HL-60 (cell line): Measurements from ENCODE around the gene MYO1B.
A peak's percentile ranks its signal among the peaks of the same experiment; 100 is the strongest.

Experiments used
- DNase-seq, 2 experiments: peaks; one replicate each; pipeline ENCODE4 v3.0.0-alpha.2; 2010 to 2020; ENCODE audit warnings: low read depth in 1 of 2, low spot score in 1 of 2
- H3K27ac ChIP-seq: fragments of 250-450 bp; sonication (Bioruptor Pico); replicated peaks from 2 replicates; pipeline ENCODE4 v1.5.1; 2020; ENCODE audit warnings: mild to moderate bottlenecking, moderate library complexity
- H3K27me3 ChIP-seq: fragments of 250-450 bp; sonication (Bioruptor Pico); 2 replicates; pipeline ENCODE4 v1.5.1; 2021; ENCODE audit warnings: mild to moderate bottlenecking, moderate library complexity; ENCODE audit not compliant: insufficient read depth, poor library complexity, severe bottlenecking
- H3K4me3 ChIP-seq: replicated peaks from 2 replicates; pipeline ENCODE4 v1.5.1; 2011; ENCODE audit warnings: mild to moderate bottlenecking, control low read depth, low read length; ENCODE audit not compliant: insufficient read depth
- GABPA ChIP-seq: IDR thresholded peaks from 2 replicates; pipeline ENCODE4 v1.6.1; 2012; ENCODE audit warnings: low read depth
- POLR2AphosphoS5 ChIP-seq: IDR thresholded peaks from 2 replicates; pipeline ENCODE4 v1.6.1; 2012; ENCODE audit warnings: low read depth
- SPI1 ChIP-seq: IDR thresholded peaks from 2 replicates; pipeline ENCODE4 v1.6.1; 2012; ENCODE audit warnings: low read depth, mild to moderate bottlenecking, borderline replicate concordance
- TF ChIP-seq, protein P1 (sequence below): IDR thresholded peaks from 2 replicates; pipeline ENCODE4 v1.6.1; 2012; ENCODE audit warnings: low read depth; ENCODE audit not compliant: insufficient replicate concordance
- TF ChIP-seq, protein P2 (sequence below): IDR thresholded peaks from one replicate; pipeline ENCODE4 v1.5.1; 2011; ENCODE audit warnings: low read length, control low read depth, inconsistent platforms; ENCODE audit not compliant: insufficient read depth

Gene MYO1B

DNA sequence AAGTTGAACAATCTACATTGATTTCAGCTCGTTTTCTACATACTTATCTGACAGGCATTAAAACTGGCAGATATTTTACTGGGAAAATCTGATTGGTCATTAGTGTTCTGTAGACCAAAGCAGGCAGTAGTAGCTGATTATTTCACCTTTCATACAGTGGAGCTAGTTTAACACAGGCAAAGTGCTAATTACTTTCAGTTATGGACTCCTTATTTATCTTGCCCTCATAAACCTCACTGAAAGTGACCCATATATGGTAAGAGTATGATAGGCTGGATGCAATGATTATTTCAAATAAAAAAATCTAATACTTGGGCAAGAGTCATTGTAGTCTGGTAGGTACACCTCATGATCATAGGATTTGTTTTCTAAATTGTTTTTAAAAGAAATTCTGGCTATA is 129.7 kb downstream of the MYO1B start:
- Histone ChIP-seq H3K27me3 (no peaks in the 10 kb centered on the region), H3K4me3 (no peak overlapping the region), H3K27ac (no peak overlapping the region)
- no peak for DNase-seq
- TF ChIP-seq, protein P1, sequence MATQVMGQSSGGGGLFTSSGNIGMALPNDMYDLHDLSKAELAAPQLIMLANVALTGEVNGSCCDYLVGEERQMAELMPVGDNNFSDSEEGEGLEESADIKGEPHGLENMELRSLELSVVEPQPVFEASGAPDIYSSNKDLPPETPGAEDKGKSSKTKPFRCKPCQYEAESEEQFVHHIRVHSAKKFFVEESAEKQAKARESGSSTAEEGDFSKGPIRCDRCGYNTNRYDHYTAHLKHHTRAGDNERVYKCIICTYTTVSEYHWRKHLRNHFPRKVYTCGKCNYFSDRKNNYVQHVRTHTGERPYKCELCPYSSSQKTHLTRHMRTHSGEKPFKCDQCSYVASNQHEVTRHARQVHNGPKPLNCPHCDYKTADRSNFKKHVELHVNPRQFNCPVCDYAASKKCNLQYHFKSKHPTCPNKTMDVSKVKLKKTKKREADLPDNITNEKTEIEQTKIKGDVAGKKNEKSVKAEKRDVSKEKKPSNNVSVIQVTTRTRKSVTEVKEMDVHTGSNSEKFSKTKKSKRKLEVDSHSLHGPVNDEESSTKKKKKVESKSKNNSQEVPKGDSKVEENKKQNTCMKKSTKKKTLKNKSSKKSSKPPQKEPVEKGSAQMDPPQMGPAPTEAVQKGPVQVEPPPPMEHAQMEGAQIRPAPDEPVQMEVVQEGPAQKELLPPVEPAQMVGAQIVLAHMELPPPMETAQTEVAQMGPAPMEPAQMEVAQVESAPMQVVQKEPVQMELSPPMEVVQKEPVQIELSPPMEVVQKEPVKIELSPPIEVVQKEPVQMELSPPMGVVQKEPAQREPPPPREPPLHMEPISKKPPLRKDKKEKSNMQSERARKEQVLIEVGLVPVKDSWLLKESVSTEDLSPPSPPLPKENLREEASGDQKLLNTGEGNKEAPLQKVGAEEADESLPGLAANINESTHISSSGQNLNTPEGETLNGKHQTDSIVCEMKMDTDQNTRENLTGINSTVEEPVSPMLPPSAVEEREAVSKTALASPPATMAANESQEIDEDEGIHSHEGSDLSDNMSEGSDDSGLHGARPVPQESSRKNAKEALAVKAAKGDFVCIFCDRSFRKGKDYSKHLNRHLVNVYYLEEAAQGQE = no peak
- TF ChIP-seq POLR2AphosphoS5 (no peak), GABPA (no peak), SPI1 (no peak)
- TF ChIP-seq, protein P2, sequence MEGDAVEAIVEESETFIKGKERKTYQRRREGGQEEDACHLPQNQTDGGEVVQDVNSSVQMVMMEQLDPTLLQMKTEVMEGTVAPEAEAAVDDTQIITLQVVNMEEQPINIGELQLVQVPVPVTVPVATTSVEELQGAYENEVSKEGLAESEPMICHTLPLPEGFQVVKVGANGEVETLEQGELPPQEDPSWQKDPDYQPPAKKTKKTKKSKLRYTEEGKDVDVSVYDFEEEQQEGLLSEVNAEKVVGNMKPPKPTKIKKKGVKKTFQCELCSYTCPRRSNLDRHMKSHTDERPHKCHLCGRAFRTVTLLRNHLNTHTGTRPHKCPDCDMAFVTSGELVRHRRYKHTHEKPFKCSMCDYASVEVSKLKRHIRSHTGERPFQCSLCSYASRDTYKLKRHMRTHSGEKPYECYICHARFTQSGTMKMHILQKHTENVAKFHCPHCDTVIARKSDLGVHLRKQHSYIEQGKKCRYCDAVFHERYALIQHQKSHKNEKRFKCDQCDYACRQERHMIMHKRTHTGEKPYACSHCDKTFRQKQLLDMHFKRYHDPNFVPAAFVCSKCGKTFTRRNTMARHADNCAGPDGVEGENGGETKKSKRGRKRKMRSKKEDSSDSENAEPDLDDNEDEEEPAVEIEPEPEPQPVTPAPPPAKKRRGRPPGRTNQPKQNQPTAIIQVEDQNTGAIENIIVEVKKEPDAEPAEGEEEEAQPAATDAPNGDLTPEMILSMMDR = no peak

DNA sequence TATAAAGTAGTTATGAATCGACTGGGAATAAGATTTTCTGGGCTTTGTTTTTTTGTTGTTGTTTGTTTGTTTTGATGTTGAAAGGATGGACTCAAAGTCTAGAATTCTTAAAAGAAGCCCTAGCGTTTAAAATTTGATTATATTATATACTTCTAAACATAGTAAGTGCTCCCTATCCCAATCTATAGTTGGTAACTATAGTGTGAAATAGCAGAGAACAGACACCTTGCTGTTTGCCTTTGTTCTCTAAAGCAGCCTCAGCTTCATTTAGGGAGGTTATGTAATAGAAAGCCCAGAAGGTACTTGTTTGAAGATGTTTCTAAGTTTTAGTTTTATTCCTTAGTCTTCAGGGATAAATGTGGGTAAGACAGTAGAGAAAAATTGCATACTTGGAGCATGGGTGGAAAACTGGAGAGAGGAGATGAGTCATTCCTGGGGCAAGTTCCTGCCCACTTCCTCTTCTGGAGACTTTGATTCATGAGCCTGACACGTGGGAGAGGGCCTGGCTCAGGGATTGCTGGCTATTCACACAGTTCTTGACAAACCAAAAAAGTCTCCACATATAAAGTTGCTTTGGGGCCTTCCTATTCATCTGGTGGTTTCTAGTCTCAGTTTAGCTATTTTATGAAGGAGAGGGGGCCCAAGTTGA is 131.9 kb downstream of the MYO1B start:
- DNase-seq = peak; percentile 50 to 55
- Histone ChIP-seq H3K4me3 (no peak overlapping the region), H3K27me3 (no peaks in the 10 kb centered on the region), H3K27ac (no peak overlapping the region)
- TF ChIP-seq, protein P2 = no peak
- peak; percentile 51; the same call in 1 of the 2 replicates for TF ChIP-seq POLR2AphosphoS5
- TF ChIP-seq GABPA = no peak
- TF ChIP-seq, protein P1 = no peak
- peak; percentile 96 for TF ChIP-seq SPI1

DNA sequence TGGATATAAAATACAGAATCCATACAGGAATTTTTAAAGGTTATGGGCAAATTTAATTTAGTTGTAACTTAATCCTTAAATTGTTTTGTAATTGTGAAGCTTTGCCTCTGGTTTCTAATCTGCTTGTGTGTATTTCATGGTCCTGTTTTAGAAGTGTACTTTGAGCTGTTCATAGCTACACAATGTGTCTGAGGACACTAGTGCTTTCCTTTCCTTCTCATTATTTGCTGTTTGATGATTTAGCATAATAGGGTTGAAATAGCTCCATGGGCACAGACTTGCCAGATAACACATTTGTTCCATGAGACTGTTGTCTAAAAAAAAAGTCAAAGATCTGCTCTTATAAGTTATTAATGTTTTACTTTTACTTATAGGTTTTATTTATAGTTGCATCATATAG is 134.2 kb downstream of the MYO1B start:
- no peak for TF ChIP-seq GABPA
- TF ChIP-seq, protein P1 = no peak
- no peak for TF ChIP-seq POLR2AphosphoS5
- TF ChIP-seq SPI1 = no peak
- TF ChIP-seq, protein P2 = no peak
- no peak overlapping the region for H3K27ac ChIP-seq
- H3K4me3 ChIP-seq = no peak overlapping the region
- DNase-seq = no peak
- no peaks in the 10 kb centered on the region for H3K27me3 ChIP-seq
